ENCODE measurements around the gene ARL8B. TPM values are rescaled to one million over a fixed set of nuclear protein-coding genes. Genes with fewer than 3 reads are reported as not detected.

The ARL8B gene
- total RNA-seq, 1 donor from 2014 or later: 57.9 TPM

- no peaks in the 10 kb centered on the region for H3K9me3 Mint-ChIP-seq
- H3K36me3 Mint-ChIP-seq (ENCODE audit: low read depth): peaks cover 10% of the 10 kb centered on the region
- no peak overlapping the region for H3K4me3 Mint-ChIP-seq
- intact Hi-C loops (cut with micrococcal nuclease): loop anchor here (2.0 kb wide), 1 partner anchor 24 kb away; no protein-coding TSS in a partner anchor
- H3K4me1 Mint-ChIP-seq: peaks cover 74% of the 10 kb centered on the region
- no peak overlapping the region for H3K27ac Mint-ChIP-seq
- CTCF ChIA-PET: interaction anchor here (1.3 kb wide), 1 partner anchor 16 kb away, joined by 3 read pairs; no protein-coding TSS in a partner anchor
- POLR2A ChIA-PET: interaction anchor here (0.7 kb wide), 1 partner anchor 12 kb away, joined by 3 read pairs; no protein-coding TSS in a partner anchor
- DNase-seq (no peak), ATAC-seq (ENCODE audit: low read depth) (no peak)
- TF ChIP-seq, protein P1, sequence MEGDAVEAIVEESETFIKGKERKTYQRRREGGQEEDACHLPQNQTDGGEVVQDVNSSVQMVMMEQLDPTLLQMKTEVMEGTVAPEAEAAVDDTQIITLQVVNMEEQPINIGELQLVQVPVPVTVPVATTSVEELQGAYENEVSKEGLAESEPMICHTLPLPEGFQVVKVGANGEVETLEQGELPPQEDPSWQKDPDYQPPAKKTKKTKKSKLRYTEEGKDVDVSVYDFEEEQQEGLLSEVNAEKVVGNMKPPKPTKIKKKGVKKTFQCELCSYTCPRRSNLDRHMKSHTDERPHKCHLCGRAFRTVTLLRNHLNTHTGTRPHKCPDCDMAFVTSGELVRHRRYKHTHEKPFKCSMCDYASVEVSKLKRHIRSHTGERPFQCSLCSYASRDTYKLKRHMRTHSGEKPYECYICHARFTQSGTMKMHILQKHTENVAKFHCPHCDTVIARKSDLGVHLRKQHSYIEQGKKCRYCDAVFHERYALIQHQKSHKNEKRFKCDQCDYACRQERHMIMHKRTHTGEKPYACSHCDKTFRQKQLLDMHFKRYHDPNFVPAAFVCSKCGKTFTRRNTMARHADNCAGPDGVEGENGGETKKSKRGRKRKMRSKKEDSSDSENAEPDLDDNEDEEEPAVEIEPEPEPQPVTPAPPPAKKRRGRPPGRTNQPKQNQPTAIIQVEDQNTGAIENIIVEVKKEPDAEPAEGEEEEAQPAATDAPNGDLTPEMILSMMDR (IDR thresholded peaks at IDR 0.05): no peak
- no peaks in the 10 kb centered on the region for H3K27me3 Mint-ChIP-seq
Observed at GRCh38 chr3:5160940-5161858, 39.1 kb downstream of the ARL8B start.

GRCh38 chr3:5162102-5162501, 40.0 kb downstream of the ARL8B start:
- Mint-ChIP-seq H3K27me3 (no peaks in the 10 kb centered on the region), H3K36me3 (ENCODE audit: low read depth) (peaks cover 7% of the 10 kb centered on the region), H3K4me1 (peaks cover 76% of the 10 kb centered on the region), H3K9me3 (no peaks in the 10 kb centered on the region), H3K4me3 (no peak overlapping the region), H3K27ac (no peak overlapping the region)
- TF ChIP-seq, protein P1 (IDR thresholded peaks at IDR 0.05): no peak
- no peak for ATAC-seq (ENCODE audit: low read depth)
- DNase-seq: no peak
- ChIA-PET CTCF (interaction anchor here (1.3 kb wide), 1 partner anchor 17 kb away, joined by 3 read pairs; no protein-coding TSS in a partner anchor), POLR2A (no interaction called here)
- intact Hi-C loops (cut with micrococcal nuclease): no loop called here

DNA sequence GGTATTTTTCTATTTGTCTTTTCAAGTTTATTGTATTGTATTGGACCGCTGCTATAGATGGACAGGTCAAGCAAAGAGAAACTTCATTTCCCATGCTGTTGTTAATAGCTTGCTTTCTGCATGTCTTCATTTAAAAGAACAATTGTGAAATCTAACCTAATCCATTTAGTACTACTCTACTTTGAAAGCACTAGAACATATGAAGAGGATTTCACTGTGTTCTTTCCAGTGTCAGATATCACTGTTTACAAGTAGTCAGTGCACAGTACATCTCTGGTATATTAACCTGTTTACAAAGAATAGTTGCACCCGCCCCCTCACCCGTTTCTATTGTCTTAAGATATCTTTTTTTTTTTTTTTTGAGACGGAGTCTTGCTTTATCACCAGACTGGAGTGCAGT, 43.6 kb downstream of the ARL8B start:
- Mint-ChIP-seq H3K4me1 (peaks cover 71% of the 10 kb centered on the region), H3K36me3 (ENCODE audit: low read depth) (peaks cover 11% of the 10 kb centered on the region)

GRCh38 chr3:5166846-5167245, 44.8 kb downstream of the ARL8B start:
- TF ChIP-seq, protein P1 (IDR thresholded peaks at IDR 0.05): no peak
- peaks cover 19% of the 10 kb centered on the region for H3K36me3 Mint-ChIP-seq (ENCODE audit: low read depth)
- H3K27me3 Mint-ChIP-seq: no peaks in the 10 kb centered on the region
- H3K9me3 Mint-ChIP-seq: no peaks in the 10 kb centered on the region
- DNase-seq (no peak), ATAC-seq (ENCODE audit: low read depth) (no peak)
- POLR2A ChIA-PET: no interaction called here
- H3K27ac Mint-ChIP-seq: no peak overlapping the region
- CTCF ChIA-PET: interaction anchor here (1.3 kb wide), 1 partner anchor 44 kb away, joined by 4 read pairs; no protein-coding TSS in a partner anchor
- intact Hi-C loops (cut with micrococcal nuclease): loop anchor here (2.0 kb wide), 1 partner anchor 14 kb away; no protein-coding TSS in a partner anchor
- H3K4me1 Mint-ChIP-seq: peaks cover 59% of the 10 kb centered on the region
- H3K4me3 Mint-ChIP-seq: no peak overlapping the region

More for the DNA sequence above, 43.6 kb downstream of the ARL8B start:
- ChIA-PET POLR2A (no interaction called here), CTCF (no interaction called here)
- ATAC-seq (ENCODE audit: low read depth): no peak
- TF ChIP-seq, protein P1 (IDR thresholded peaks at IDR 0.05): no peak
- intact Hi-C loops (cut with micrococcal nuclease): loop anchor here (2.0 kb wide), 1 partner anchor 13 kb away; no protein-coding TSS in a partner anchor
- Mint-ChIP-seq H3K4me3 (no peak overlapping the region), H3K9me3 (no peaks in the 10 kb centered on the region), H3K27ac (no peak overlapping the region), H3K27me3 (no peaks in the 10 kb centered on the region)
- no peak for DNase-seq

- DNase-seq (no peak), ATAC-seq (ENCODE audit: low read depth) (no peak)
- Mint-ChIP-seq H3K27ac (no peak overlapping the region), H3K4me3 (no peak overlapping the region), H3K36me3 (ENCODE audit: low read depth) (peaks cover 27% of the 10 kb centered on the region), H3K27me3 (no peaks in the 10 kb centered on the region), H3K4me1 (peaks cover 48% of the 10 kb centered on the region), H3K9me3 (no peaks in the 10 kb centered on the region)
- intact Hi-C loops (cut with micrococcal nuclease): no loop called here
- CTCF ChIA-PET: interaction anchor here (1.3 kb wide), 1 partner anchor 45 kb away, joined by 4 read pairs; no protein-coding TSS in a partner anchor
- POLR2A ChIA-PET: no interaction called here
- TF ChIP-seq, protein P1 (IDR thresholded peaks at IDR 0.05): no peak
Observed at GRCh38 chr3:5168110-5168509, 46.0 kb downstream of the ARL8B start.
